ENCODE measurements around the gene L3MBTL3.
"Not testable (repeated sequence)": the region's sequence is repeated elsewhere in the genome, so short reads cannot be mapped to it uniquely, and the experiment has no call there.

L3MBTL3 gene

DNA sequence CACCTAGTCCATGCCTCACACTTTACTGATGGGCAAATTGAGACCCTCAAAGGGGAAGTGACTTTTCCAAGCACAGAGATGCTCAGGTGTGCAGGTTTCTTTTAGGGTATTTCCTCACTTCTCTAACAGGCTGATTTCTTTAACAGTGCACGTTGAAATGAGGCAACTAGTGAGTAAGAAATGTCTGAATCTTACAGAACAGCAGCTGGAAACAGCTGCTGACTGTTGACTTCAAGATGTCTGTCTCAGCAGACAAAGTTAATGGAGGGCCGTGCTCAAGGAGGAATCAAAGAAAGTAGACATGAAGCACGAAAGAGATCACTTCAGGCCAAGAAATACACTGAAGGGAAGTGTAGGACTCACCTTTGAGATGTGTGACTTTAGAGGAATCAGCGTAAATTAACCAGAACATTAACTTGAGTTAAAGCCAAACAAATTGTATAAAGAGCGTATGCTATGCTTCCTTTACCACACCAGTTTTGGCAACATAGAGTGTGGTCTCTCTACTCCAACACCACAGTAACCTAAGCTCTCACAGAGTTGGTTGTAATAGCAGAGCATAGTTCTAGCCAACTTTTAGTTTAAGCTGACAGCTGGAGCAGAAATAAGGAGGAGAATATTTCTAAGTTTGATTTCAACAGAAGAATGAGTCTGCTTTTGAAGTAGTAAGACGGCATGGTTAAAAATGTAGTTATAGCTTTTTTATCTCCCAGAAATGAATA lies 143.5 kb downstream of the L3MBTL3 start:
- Histone ChIP-seq H3K9ac (no peak overlapping the region), H3K27ac (no peak overlapping the region)

GRCh38 chr6:130162421-130162820 lies 144.0 kb downstream of the L3MBTL3 start:
- no peak overlapping the region for H3K27ac ChIP-seq
- no peak for TF ChIP-seq Cebpa-rat (IDR thresholded peaks at IDR 0.05)

More for the DNA sequence above, 143.5 kb downstream of the L3MBTL3 start:
- Histone ChIP-seq H3K4me2 (no peak overlapping the region), H3K9me3 (peaks cover 13% of the 10 kb centered on the region; the same call in 1 of the 2 replicates), H4K20me1 (no peaks in the 10 kb centered on the region), H3K4me3 (no peak overlapping the region), H3K27me3 (no peaks in the 10 kb centered on the region), H3K36me3 (no peaks in the 10 kb centered on the region), H3K4me1 (peaks cover 5% of the 10 kb centered on the region)
- TF ChIP-seq Cebpa-rat (IDR thresholded peaks at IDR 0.05), result no peak

GRCh38 chr6:130163266-130163665 lies 144.9 kb downstream of the L3MBTL3 start:
- Histone ChIP-seq H4K20me1 (no peaks in the 10 kb centered on the region), H3K4me1 (peaks cover 5% of the 10 kb centered on the region), H3K36me3 (no peaks in the 10 kb centered on the region), H3K4me3 (no peak overlapping the region), H3K4me2 (no peak overlapping the region), H3K27me3 (no peaks in the 10 kb centered on the region), H3K9ac (no peak overlapping the region), H3K9me3 (peaks cover 12% of the 10 kb centered on the region; the same call in 1 of the 2 replicates), H3K27ac (no peak overlapping the region)
- no peak for TF ChIP-seq Cebpa-rat (IDR thresholded peaks at IDR 0.05)

More at GRCh38 chr6:130162421-130162820, 144.0 kb downstream of the L3MBTL3 start:
- Histone ChIP-seq H3K27me3 (no peaks in the 10 kb centered on the region), H3K9me3 (peaks cover 13% of the 10 kb centered on the region; the same call in 1 of the 2 replicates), H3K4me2 (no peak overlapping the region), H3K4me3 (no peak overlapping the region), H3K9ac (no peak overlapping the region), H4K20me1 (no peaks in the 10 kb centered on the region), H3K36me3 (no peaks in the 10 kb centered on the region), H3K4me1 (peaks cover 5% of the 10 kb centered on the region)

- Histone ChIP-seq H3K27me3 (no peaks in the 10 kb centered on the region), H3K4me3 (no peak overlapping the region), H3K4me2 (no peak overlapping the region), H3K9ac (no peak overlapping the region), H4K20me1 (no peaks in the 10 kb centered on the region), H3K36me3 (no peaks in the 10 kb centered on the region), H3K27ac (no peak overlapping the region), H3K4me1 (peaks cover 5% of the 10 kb centered on the region), H3K9me3 (0 out of 2 replicates have a peak, but pooled peaks cover 2% of the 10 kb centered on the region)
- no peak for TF ChIP-seq Cebpa-rat (IDR thresholded peaks at IDR 0.05)
Observed at GRCh38 chr6:130164251-130164650, 145.9 kb downstream of the L3MBTL3 start.

GRCh38 chr6:130167655-130168054 lies 149.3 kb downstream of the L3MBTL3 start:
- H3K4me2 ChIP-seq, result no peak overlapping the region
- peaks cover 14% of the 10 kb centered on the region; the same call in 1 of the 2 replicates for H3K9me3 ChIP-seq
- no peak overlapping the region for H3K27ac ChIP-seq
- no peak overlapping the region for H3K9ac ChIP-seq
- no peaks in the 10 kb centered on the region for H4K20me1 ChIP-seq
- H3K36me3 ChIP-seq, result no peaks in the 10 kb centered on the region
- no peak overlapping the region for H3K4me3 ChIP-seq
- H3K27me3 ChIP-seq, result no peaks in the 10 kb centered on the region
- H3K4me1 ChIP-seq, result peaks cover 5% of the 10 kb centered on the region
- TF ChIP-seq Cebpa-rat (IDR thresholded peaks at IDR 0.05), result no peak

DNA sequence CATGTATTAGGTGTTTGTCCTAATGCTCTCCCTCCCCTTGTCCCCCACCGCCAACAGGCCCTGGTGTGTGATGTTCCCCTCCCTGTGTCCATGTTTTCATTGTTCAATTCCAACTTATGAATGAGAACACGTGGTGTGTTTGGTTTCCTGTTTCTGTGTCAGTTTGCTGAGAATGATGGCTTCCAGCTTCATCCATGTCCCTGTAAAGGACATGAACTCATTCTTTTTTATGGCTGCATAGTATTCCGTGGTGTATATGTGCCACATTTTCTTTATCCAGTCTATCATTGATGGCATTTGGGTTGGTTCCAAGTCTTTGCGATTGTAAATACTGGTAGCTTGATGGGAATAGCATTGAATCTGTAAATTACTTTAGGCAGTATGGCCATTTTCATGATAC lies 151.8 kb downstream of the L3MBTL3 start:
- H3K4me2 ChIP-seq, H3K4me1 ChIP-seq, H4K20me1 ChIP-seq, H3K4me3 ChIP-seq, H3K27ac ChIP-seq, H3K36me3 ChIP-seq, H3K9ac ChIP-seq, H3K27me3 ChIP-seq: not testable (repeated sequence)
- peaks cover 20% of the 10 kb centered on the region; the same call in 1 of the 2 replicates for H3K9me3 ChIP-seq

- H3K4me3 ChIP-seq, H3K9ac ChIP-seq, H3K4me1 ChIP-seq, H3K36me3 ChIP-seq, H3K27ac ChIP-seq, H4K20me1 ChIP-seq, H3K4me2 ChIP-seq, H3K27me3 ChIP-seq: not testable (repeated sequence)
- H3K9me3 ChIP-seq, result peaks cover 20% of the 10 kb centered on the region; the same call in 1 of the 2 replicates
Observed at GRCh38 chr6:130173377-130174004, 155.1 kb downstream of the L3MBTL3 start.

DNA sequence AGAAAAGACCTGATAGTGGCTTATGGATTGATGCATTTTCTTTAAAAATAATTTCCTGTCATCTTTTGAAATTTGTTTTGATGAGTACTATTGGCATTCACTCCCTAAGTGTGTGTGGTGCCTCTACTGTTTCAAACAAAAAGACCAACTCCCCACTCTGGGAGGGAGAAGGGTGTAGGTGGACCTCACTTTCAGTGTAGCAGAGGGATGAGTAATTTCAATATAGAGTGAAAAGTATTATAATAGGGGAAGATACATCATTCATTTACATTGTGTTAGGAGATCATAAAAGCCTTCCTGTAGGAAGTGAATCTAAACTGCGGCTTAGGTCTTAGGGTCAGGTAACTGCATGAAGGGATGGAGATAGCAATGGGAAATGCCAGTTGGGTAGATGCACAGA lies 158.0 kb downstream of the L3MBTL3 start:
- Histone ChIP-seq H3K36me3 (no peaks in the 10 kb centered on the region), H3K27me3 (no peaks in the 10 kb centered on the region), H3K9me3 (peaks cover 15% of the 10 kb centered on the region; the same call in 1 of the 2 replicates), H3K4me2 (no peak overlapping the region), H3K27ac (no peak overlapping the region), H3K4me3 (no peak overlapping the region), H3K9ac (no peak overlapping the region), H3K4me1 (0 out of 2 replicates have a peak, but pooled peaks cover 5% of the 10 kb centered on the region), H4K20me1 (no peaks in the 10 kb centered on the region)
- TF ChIP-seq Cebpa-rat (IDR thresholded peaks at IDR 0.05), result no peak

- no peak overlapping the region for H3K27ac ChIP-seq
- H3K36me3 ChIP-seq, result no peaks in the 10 kb centered on the region
- no peak overlapping the region for H3K4me2 ChIP-seq
Observed at GRCh38 chr6:130178692-130179091, 160.3 kb downstream of the L3MBTL3 start.

DNA sequence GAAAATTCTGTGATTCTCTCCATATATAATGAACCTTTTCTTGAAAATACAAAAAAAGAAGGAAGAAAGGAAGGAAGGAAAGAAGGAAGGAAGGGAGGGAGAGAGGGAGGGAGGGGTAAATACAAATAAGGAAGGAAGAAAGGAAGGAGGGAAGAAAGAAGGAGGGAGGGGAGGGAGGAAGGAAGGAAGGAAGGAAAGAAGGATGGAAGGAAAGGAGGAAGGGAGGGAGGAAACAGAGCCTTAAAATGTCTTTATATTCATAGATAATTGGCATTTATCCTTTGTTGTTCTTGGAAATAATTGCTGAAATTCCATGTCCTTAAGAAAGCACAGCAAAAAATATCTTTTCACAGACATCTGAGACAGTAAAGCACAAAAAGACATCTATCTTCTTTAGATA lies 164.1 kb downstream of the L3MBTL3 start:
- no peak for TF ChIP-seq Cebpa-rat (IDR thresholded peaks at IDR 0.05)

More at GRCh38 chr6:130178692-130179091, 160.3 kb downstream of the L3MBTL3 start:
- Histone ChIP-seq H3K4me3 (no peak overlapping the region), H3K9ac (no peak overlapping the region), H4K20me1 (no peaks in the 10 kb centered on the region), H3K9me3 (no peaks in the 10 kb centered on the region; the same call in 1 of the 2 replicates), H3K27me3 (no peaks in the 10 kb centered on the region), H3K4me1 (0 out of 2 replicates have a peak, but pooled peaks cover 7% of the 10 kb centered on the region)
- TF ChIP-seq Cebpa-rat (IDR thresholded peaks at IDR 0.05), result no peak

More for the DNA sequence above, 164.1 kb downstream of the L3MBTL3 start:
- no peaks in the 10 kb centered on the region for H4K20me1 ChIP-seq
- H3K9me3 ChIP-seq, result no peaks in the 10 kb centered on the region
- H3K27me3 ChIP-seq, result no peaks in the 10 kb centered on the region
- H3K4me3 ChIP-seq, result no peak overlapping the region
- H3K4me2 ChIP-seq, result no peak overlapping the region
- no peaks in the 10 kb centered on the region for H3K36me3 ChIP-seq
- H3K27ac ChIP-seq, result no peak overlapping the region
- 0 out of 2 replicates have a peak, but pooled peaks cover 11% of the 10 kb centered on the region for H3K4me1 ChIP-seq
- H3K9ac ChIP-seq, result no peak overlapping the region
